B cell (primary cell): ENCODE measurements around the gene PALLD. TPM values are rescaled to one million over a fixed set of nuclear protein-coding genes. Genes with fewer than 3 reads are reported as not detected.

Experiments used
- ATAC-seq: fragments of 200-7000 bp; cut with Tn5 transposase; one replicate; pipeline ENCODE4 v1.10.0; 2021; ENCODE audit warnings: low read depth, mild to moderate bottlenecking, moderate number of reproducible peaks, moderate library complexity
- CTCF ChIA-PET: fragments of 350-600 bp; sonication (Branson Sonifier 250); formaldehyde crosslinking; loops from one replicate; lab custom pipeline; 2021; ENCODE audit warnings: antibody characterized with exemption, inconsistent platforms; lab: Charles Lee
- POLR2A ChIA-PET: fragments of 350-600 bp; sonication (Branson Sonifier 250); formaldehyde crosslinking; loops from one replicate; lab custom pipeline; 2021; ENCODE audit warnings: antibody characterized with exemption; lab: Charles Lee
- DNase-seq: peaks from one replicate; pipeline ENCODE4 v3.0.0; 2013
- H2AFZ ChIP-seq: 2 replicates; pipeline ENCODE4 v1.6.1; 2012; ENCODE audit warnings: mild to moderate bottlenecking, low read depth, low read length; ENCODE audit not compliant: insufficient read depth, poor library complexity, severe bottlenecking
- H3K27ac ChIP-seq, 2 donors: 1 replicate in 1 of 2; 2 replicates in 1 of 2; pipeline ENCODE4 v1.5.1; 2012 to 2013; ENCODE audit warnings: low read length in 2 of 2, mild to moderate bottlenecking in 2 of 2, moderate library complexity in 1 of 2
- H3K27me3 ChIP-seq, 4 experiments: fragments of 200-600 bp in 1 of 4; sonication (generic) in 1 of 4; replicated peaks in 1 of 4; 1 replicate in 2 of 4; 2 replicates in 2 of 4; pipeline versions ENCODE4 v1.6.1 to v1.7.0; 2013 to 2016; ENCODE audit warnings: low read length in 3 of 4, mild to moderate bottlenecking in 2 of 4, mixed read lengths in 1 of 4, moderate library complexity in 1 of 4; ENCODE audit not compliant: insufficient read depth in 4 of 4, control insufficient read depth in 3 of 4; ENCODE audit errors: control extremely low read depth in 1 of 4
- H3K36me3 ChIP-seq, 2 experiments: replicated peaks in 1 of 2; 1 replicate in 1 of 2; 2 replicates in 1 of 2; pipeline versions ENCODE4 v1.6.1 to v1.7.1; 2013; ENCODE audit warnings: low read length in 1 of 2; ENCODE audit not compliant: insufficient read depth in 2 of 2, control insufficient read depth in 1 of 2; ENCODE audit errors: control extremely low read depth in 1 of 2, extremely low read depth in 1 of 2
- H3K4me1 ChIP-seq, 2 donors: fragments of 200-600 bp in 1 of 2; sonication (generic) in 1 of 2; 1 replicate in 1 of 2; 2 replicates in 1 of 2; pipeline versions ENCODE4 v1.5.1 to v1.6.1; 2013 to 2017; ENCODE audit warnings: low read length in 2 of 2; ENCODE audit not compliant: control insufficient read depth in 2 of 2, insufficient read depth in 2 of 2
- H3K4me2 ChIP-seq: replicated peaks from 2 replicates; pipeline ENCODE3; 2012; ENCODE audit warnings: mild to moderate bottlenecking, low read depth, low read length; ENCODE audit not compliant: poor library complexity, severe bottlenecking
- H3K4me3 ChIP-seq, 5 experiments: fragments of 200-600 bp in 1 of 5; sonication (generic) in 1 of 5; 1 replicate in 3 of 5; 2 replicates in 2 of 5; pipeline versions ENCODE4 v1.5.1 to v1.7.0; 2011 to 2016; ENCODE audit warnings: low read length in 4 of 5, mild to moderate bottlenecking in 4 of 5, low read depth in 2 of 5, control low read depth in 1 of 5, moderate library complexity in 1 of 5; ENCODE audit not compliant: insufficient read depth in 1 of 5; ENCODE audit errors: control extremely low read depth in 1 of 5, extremely low read depth in 1 of 5
- H3K79me2 ChIP-seq: fragments of 200-600 bp; sonication (generic); one replicate; pipeline ENCODE4 v1.6.0; 2016; ENCODE audit warnings: low read length; ENCODE audit not compliant: control insufficient read depth, insufficient read depth
- H3K9ac ChIP-seq: fragments of 200-600 bp; sonication (generic); 2 replicates; pipeline ENCODE4 v1.6.1; 2017; ENCODE audit warnings: mild to moderate bottlenecking, low read length, moderate library complexity
- H3K9me3 ChIP-seq, 3 donors: one replicate each; pipeline versions ENCODE4 v1.6.1 to v1.7.1; 2013; ENCODE audit warnings: low read length in 2 of 3; ENCODE audit not compliant: control insufficient read depth in 2 of 3, insufficient read depth in 1 of 3; ENCODE audit errors: control extremely low read depth in 1 of 3
- H4K20me1 ChIP-seq: 2 replicates; pipeline ENCODE4 v1.6.0; 2012; ENCODE audit warnings: mild to moderate bottlenecking, low read length; ENCODE audit not compliant: insufficient read depth, control insufficient read depth, poor library complexity, severe bottlenecking
- H3K27ac Mint-ChIP-seq: one replicate; pipeline ENCODE4 v1.8.0; 2021; ENCODE audit warnings: mixed read lengths
- H3K27me3 Mint-ChIP-seq: one replicate; pipeline ENCODE4 v1.8.0; 2021; ENCODE audit warnings: mixed read lengths
- H3K4me1 Mint-ChIP-seq: one replicate; pipeline ENCODE4 v1.8.0; 2021; ENCODE audit warnings: mixed read lengths
- H3K4me3 Mint-ChIP-seq: one replicate; pipeline ENCODE4 v1.8.0; 2021; ENCODE audit warnings: mixed read lengths
- H3K9me3 Mint-ChIP-seq: one replicate; pipeline ENCODE4 v1.8.0; 2022; ENCODE audit warnings: mixed read lengths; ENCODE audit not compliant: insufficient read depth
- EZH2 ChIP-seq: IDR thresholded peaks from 2 replicates; pipeline ENCODE4 v1.6.1; 2012; ENCODE audit warnings: borderline replicate concordance, low read depth, mild to moderate bottlenecking, moderate library complexity, low read length; ENCODE audit not compliant: insufficient read depth, poor library complexity, severe bottlenecking
- WGBS: methylation state at CpG from one replicate; pipeline ENCODE4 v1.1.5; 2013; ENCODE audit warnings: missing lambda C conversion rate; ENCODE audit not compliant: insufficient coverage; 5-methylcytosine and 5-hydroxymethylcytosine counted together
- intact Hi-C: fragments of 100-400 bp; cut with micrococcal nuclease; formaldehyde crosslinking; loops from one replicate; pipeline ENCODE4 v1.10.0; 2022
- polyA plus RNA-seq: library from polyadenylated mRNA; depleted of rRNA; stranded (reverse); fragments of >200 nt; gene quantifications from 2 replicates; pipeline ENCODE4 v1.2.3, GENCODE V29; 2012
- total RNA-seq, 2 donors: library from RNA; stranded (reverse); fragments of 120-200 nt in 1 of 2; gene quantifications; 1 replicate in 1 of 2; 2 replicates in 1 of 2; pipeline versions ENCODE4 v1.2.3 to v1.2.4, GENCODE V29; 2013 to 2022
- TF ChIP-seq, protein P1 (sequence below): fragments of 200-600 bp; IDR thresholded peaks from one replicate; pipeline ENCODE4 v1.8.0; 2022; ENCODE audit warnings: antibody characterized with exemption, mild to moderate bottlenecking

Gene PALLD
- total and polyA plus RNA-seq, 2 donors (not counting 1 experiment from before 2014, with no cell fraction given) = 0.63 to 0.71 TPM

GRCh38 chr4:168678751-168679366, 182.0 kb downstream of the PALLD start:
- intact Hi-C loops = no loop called here
- ChIA-PET POLR2A (no interaction called here), CTCF (no interaction called here)
- no peaks in the 10 kb centered on the region for H3K9me3 ChIP-seq
- peaks cover 10% of the 10 kb centered on the region for H3K27me3 Mint-ChIP-seq
- peaks cover 0 to 5% (median 0%) of the 10 kb centered on the region in 4 experiments for H3K27me3 ChIP-seq
- no peaks in the 10 kb centered on the region for H3K4me1 ChIP-seq
- ATAC-seq = no peak
- no peak overlapping the region for H3K4me3 ChIP-seq
- TF ChIP-seq, protein P1, sequence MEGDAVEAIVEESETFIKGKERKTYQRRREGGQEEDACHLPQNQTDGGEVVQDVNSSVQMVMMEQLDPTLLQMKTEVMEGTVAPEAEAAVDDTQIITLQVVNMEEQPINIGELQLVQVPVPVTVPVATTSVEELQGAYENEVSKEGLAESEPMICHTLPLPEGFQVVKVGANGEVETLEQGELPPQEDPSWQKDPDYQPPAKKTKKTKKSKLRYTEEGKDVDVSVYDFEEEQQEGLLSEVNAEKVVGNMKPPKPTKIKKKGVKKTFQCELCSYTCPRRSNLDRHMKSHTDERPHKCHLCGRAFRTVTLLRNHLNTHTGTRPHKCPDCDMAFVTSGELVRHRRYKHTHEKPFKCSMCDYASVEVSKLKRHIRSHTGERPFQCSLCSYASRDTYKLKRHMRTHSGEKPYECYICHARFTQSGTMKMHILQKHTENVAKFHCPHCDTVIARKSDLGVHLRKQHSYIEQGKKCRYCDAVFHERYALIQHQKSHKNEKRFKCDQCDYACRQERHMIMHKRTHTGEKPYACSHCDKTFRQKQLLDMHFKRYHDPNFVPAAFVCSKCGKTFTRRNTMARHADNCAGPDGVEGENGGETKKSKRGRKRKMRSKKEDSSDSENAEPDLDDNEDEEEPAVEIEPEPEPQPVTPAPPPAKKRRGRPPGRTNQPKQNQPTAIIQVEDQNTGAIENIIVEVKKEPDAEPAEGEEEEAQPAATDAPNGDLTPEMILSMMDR = no peak
- TF ChIP-seq EZH2 = no peak
- no peaks in the 10 kb centered on the region for H3K9me3 Mint-ChIP-seq
- H4K20me1 ChIP-seq = no peaks in the 10 kb centered on the region
- no peak overlapping the region for H3K4me2 ChIP-seq
- H2AFZ ChIP-seq = no peak overlapping the region
- no peaks in the 10 kb centered on the region for H3K4me1 Mint-ChIP-seq
- no peak overlapping the region for H3K4me3 Mint-ChIP-seq
- H3K9ac ChIP-seq = no peak overlapping the region
- no peak overlapping the region for H3K27ac Mint-ChIP-seq
- no peak for DNase-seq
- H3K36me3 ChIP-seq = no peaks in the 10 kb centered on the region
- 95% methylated on average over 7 of the region's 8 CpGs for WGBS
- H3K27ac ChIP-seq = no peak overlapping the region
- no peaks in the 10 kb centered on the region for H3K79me2 ChIP-seq

DNA sequence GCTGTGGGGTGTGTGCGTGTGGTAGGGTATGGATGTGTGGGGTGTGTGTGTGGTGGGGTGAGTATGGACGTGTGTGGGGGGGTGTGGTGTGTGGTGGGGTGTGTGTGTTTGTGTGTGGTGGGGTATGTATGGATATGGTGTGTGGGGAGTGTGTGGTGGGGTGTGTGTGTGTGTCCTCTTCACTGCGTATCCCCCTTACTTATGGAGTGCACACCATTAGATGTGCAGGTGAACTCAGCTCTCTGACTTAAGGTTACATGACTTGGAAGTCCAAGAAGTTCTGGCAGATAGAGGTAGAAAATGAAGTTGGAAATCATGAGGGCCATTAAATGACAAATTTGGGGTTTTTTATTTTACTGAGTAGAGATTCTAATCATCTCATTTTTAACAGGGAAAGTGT, 182.5 kb downstream of the PALLD start:
- DNase-seq = no peak
- Histone ChIP-seq H2AFZ (no peak overlapping the region), H3K4me2 (no peak overlapping the region), H3K27ac (no peak overlapping the region), H3K36me3 (no peaks in the 10 kb centered on the region), H3K4me3 (no peak overlapping the region), H3K79me2 (no peaks in the 10 kb centered on the region), H3K4me1 (no peaks in the 10 kb centered on the region), H3K9me3 (no peaks in the 10 kb centered on the region), H3K27me3 (peaks cover 0 to 5% (median 0%) of the 10 kb centered on the region in 4 experiments), H4K20me1 (no peaks in the 10 kb centered on the region), H3K9ac (no peak overlapping the region)
- no peaks in the 10 kb centered on the region for H3K4me1 Mint-ChIP-seq
- intact Hi-C loops = no loop called here
- no peaks in the 10 kb centered on the region for H3K9me3 Mint-ChIP-seq
- ChIA-PET POLR2A (no interaction called here), CTCF (no interaction called here)
- no peak for ATAC-seq
- H3K27ac Mint-ChIP-seq = no peak overlapping the region
- TF ChIP-seq EZH2 = no peak
- TF ChIP-seq, protein P1 = no peak
- 90% methylated on average over 2 of the region's 3 CpGs for WGBS
- peaks cover 10% of the 10 kb centered on the region for H3K27me3 Mint-ChIP-seq
- no peak overlapping the region for H3K4me3 Mint-ChIP-seq
